Right ventricle myocardium superior (tissue), 1 donor: ENCODE results near the gene TENT4B. TPM values are rescaled to one million over a fixed set of nuclear protein-coding genes. Genes with fewer than 3 reads are reported as not detected.

ENCODE experiments used
- ATAC-seq: fragments of 200-7000 bp; cut with Tn5 transposase; one replicate; pipeline ENCODE4 v1.9.1; 2020; ENCODE audit warnings: mild to moderate bottlenecking; ENCODE audit not compliant: poor library complexity
- DNase-seq: peaks from one replicate; pipeline ENCODE4 v3.0.0-alpha.2; 2020
- intact Hi-C: fragments of 100-400 bp; cut with DNase I; formaldehyde crosslinking; loops from one replicate; pipeline ENCODE4 v1.11.2; 2022
- total RNA-seq: library from RNA; stranded (reverse); fragmentation: NEBNext Ultra II Directional; extraction: Animal tissue kit (Norgen Biotek cat#: 25700); gene quantifications from one replicate; pipeline ENCODE4 v1.2.1, GENCODE V29; 2021
- donor health status: DM: no; HTN: yes; CAD: no; lungs with severe emphysema.

TENT4B gene
- total RNA-seq, 1 donor from 2014 or later = 7.7 TPM

- DNase-seq = no peak
These were observed 108.7 kb downstream of the TENT4B start for GRCh38 chr16:50261707-50262235.

GRCh38 chr16:50263060-50263909 is 110.2 kb downstream of the TENT4B start:
- DNase-seq = no peak
- intact Hi-C loops = no loop called here
- ATAC-seq = no peak

More at GRCh38 chr16:50261707-50262235, 108.7 kb downstream of the TENT4B start:
- intact Hi-C loops = no loop called here
- no peak for ATAC-seq

- no peak for DNase-seq
- no peak for ATAC-seq
- intact Hi-C loops = no loop called here
These were observed 111.1 kb downstream of the TENT4B start for GRCh38 chr16:50263940-50264929.

- intact Hi-C loops = no loop called here
- ATAC-seq (no peak), DNase-seq (no peak)
These were observed 112.2 kb downstream of the TENT4B start for GRCh38 chr16:50265260-50265659.

GRCh38 chr16:50265716-50266336 is 112.7 kb downstream of the TENT4B start:
- DNase-seq (no peak), ATAC-seq (no peak)
- intact Hi-C loops = no loop called here

GRCh38 chr16:50266337-50267091 is 113.4 kb downstream of the TENT4B start, which contains the start of gene ADCY7:
TSS of gene ADCY7 (plus strand) at chr16:50266551. CDS start at chr16:50288180, 21,629 bp downstream.
- peak; percentile 86 for DNase-seq
- peak; percentile 87 for ATAC-seq
- intact Hi-C loops = no loop called here

- ATAC-seq = no peak
- intact Hi-C loops = no loop called here
- DNase-seq = no peak
These were observed 114.1 kb downstream of the TENT4B start for GRCh38 chr16:50267151-50267631.

GRCh38 chr16:50267651-50268050 is 114.5 kb downstream of the TENT4B start:
- ATAC-seq (no peak), DNase-seq (no peak)
- intact Hi-C loops = no loop called here

- ATAC-seq = no peak
- DNase-seq = no peak
- intact Hi-C loops = no loop called here
These were observed 115.2 kb downstream of the TENT4B start for GRCh38 chr16:50268352-50268751.

GRCh38 chr16:50269061-50269705 is 116.1 kb downstream of the TENT4B start:
- ATAC-seq (no peak), DNase-seq (no peak)
- intact Hi-C loops = no loop called here

- no peak for ATAC-seq
- no peak for DNase-seq
- intact Hi-C loops = no loop called here
These were observed 116.8 kb downstream of the TENT4B start for GRCh38 chr16:50269769-50270509.

- intact Hi-C loops = no loop called here
- DNase-seq (peak; percentile 39), ATAC-seq (no peak)
These were observed 117.5 kb downstream of the TENT4B start for GRCh38 chr16:50270510-50271147.

GRCh38 chr16:50271148-50272041 is 118.3 kb downstream of the TENT4B start:
- DNase-seq = peak; percentile 30
- ATAC-seq = no peak
- intact Hi-C loops = no loop called here

- DNase-seq (peak; percentile 37), ATAC-seq (no peak)
- intact Hi-C loops = no loop called here
These were observed 119.0 kb downstream of the TENT4B start for GRCh38 chr16:50272111-50272571.

GRCh38 chr16:50272687-50273381 is 119.7 kb downstream of the TENT4B start:
- intact Hi-C loops = no loop called here
- peak; percentile 24 for DNase-seq
- ATAC-seq = no peak
